Hindlimb muscle (tissue), 1 donor: ENCODE data around the gene FOXJ3. TPM values are rescaled to one million over a fixed set of nuclear protein-coding genes. Genes with fewer than 3 reads are reported as not detected.

ENCODE experiments used
- DNase-seq: peaks from one replicate; pipeline ENCODE4 v3.0.0-alpha.2; 2013
- polyA plus RNA-seq: library from polyadenylated mRNA; unstranded; fragments of 120-200 nt; gene quantifications from one replicate; pipeline ENCODE4 v1.2.1, GENCODE V29; 2013; ENCODE audit not compliant: insufficient read length

FOXJ3 gene
- 40.5 TPM for polyA plus RNA-seq

- peak; percentile 96 for DNase-seq
Observed at GRCh38 chr1:42335050-42335808, at the start of gene FOXJ3. TSS of gene FOXJ3 (minus strand) at chr1:42335235. CDS start at chr1:42311093, 24,142 bp downstream.

- no peak for DNase-seq
Observed at GRCh38 chr1:42381280-42381673, 46.2 kb upstream of the FOXJ3 start.

- peak; percentile 25 for DNase-seq
Observed at GRCh38 chr1:42380586-42381279, 45.7 kb upstream of the FOXJ3 start, which contains the start of gene RIMKLA. TSS of gene RIMKLA (plus strand) at chr1:42380792. CDS start at chr1:42380935, 143 bp downstream.

GRCh38 chr1:42379794-42380585 lies 45.0 kb upstream of the FOXJ3 start:
- peak; percentile 24 for DNase-seq

GRCh38 chr1:42372796-42373195 lies 37.8 kb upstream of the FOXJ3 start:
- no peak for DNase-seq

GRCh38 chr1:42370876-42371549 lies 36.0 kb upstream of the FOXJ3 start:
- no peak for DNase-seq

- DNase-seq, result no peak
Observed at GRCh38 chr1:42369471-42369870, 34.4 kb upstream of the FOXJ3 start.

- no peak for DNase-seq
Observed at GRCh38 chr1:42368096-42368795, 33.2 kb upstream of the FOXJ3 start.

- no peak for DNase-seq
Observed at GRCh38 chr1:42365118-42365517, 30.1 kb upstream of the FOXJ3 start.

GRCh38 chr1:42364542-42364941 lies 29.5 kb upstream of the FOXJ3 start:
- DNase-seq, result no peak

GRCh38 chr1:42364089-42364488 lies 29.1 kb upstream of the FOXJ3 start:
- DNase-seq, result no peak

- no peak for DNase-seq
Observed at GRCh38 chr1:42359466-42359865, 24.4 kb upstream of the FOXJ3 start.

GRCh38 chr1:42358791-42359190 lies 23.8 kb upstream of the FOXJ3 start:
- DNase-seq, result no peak

- no peak for DNase-seq
Observed at GRCh38 chr1:42350086-42350485, 15.1 kb upstream of the FOXJ3 start.

- DNase-seq, result no peak
Observed at GRCh38 chr1:42348498-42348897, 13.5 kb upstream of the FOXJ3 start.

- DNase-seq, result no peak
Observed at GRCh38 chr1:42343049-42343448, 8.0 kb upstream of the FOXJ3 start.

- DNase-seq, result no peak
Observed at GRCh38 chr1:42340901-42341300, 5.9 kb upstream of the FOXJ3 start.

- DNase-seq, result no peak
Observed at GRCh38 chr1:42340093-42340492, 5.1 kb upstream of the FOXJ3 start.

- no peak for DNase-seq
Observed at GRCh38 chr1:42336978-42337377, 1.9 kb upstream of the FOXJ3 start.

GRCh38 chr1:42335809-42336518 lies 929 bp upstream of the FOXJ3 start:
- no peak for DNase-seq
